ENCODE results near the gene USP7. TPM values are rescaled to one million over a fixed set of nuclear protein-coding genes. Genes with fewer than 3 reads are reported as not detected.

Gene USP7
- total RNA-seq, 2 experiments from 2014 or later = 162 to 166 TPM

- Mint-ChIP-seq H3K27ac (peak overlapping the region; percentile 71), H3K27me3 (no peaks in the 10 kb centered on the region)
Measured at GRCh38 chr16:8853611-8854010, 110.1 kb downstream of the USP7 start.

GRCh38 chr16:8853150-8853549 lies 110.6 kb downstream of the USP7 start:
- Mint-ChIP-seq H3K36me3 (ENCODE audit: low read depth) (peaks cover 65% of the 10 kb centered on the region), H3K27me3 (no peaks in the 10 kb centered on the region), H3K27ac (peak overlapping the region; percentile 71), H3K4me3 (no peak overlapping the region), H3K9me3 (no peaks in the 10 kb centered on the region), H3K4me1 (peaks cover 68% of the 10 kb centered on the region)
- no peak for DNase-seq
- ChIA-PET CTCF (interaction anchor here (1.4 kb wide), 1 partner anchor 156 kb away, joined by 3 read pairs; no protein-coding TSS in a partner anchor), POLR2A (interaction anchor here (1.8 to 7.5 kb wide), 6 partner anchors 8 to 56 kb away, joined by 3 to 84 read pairs (median 8); partner anchors contain the start of genes CARHSP1 and TMEM186)

More at GRCh38 chr16:8853611-8854010, 110.1 kb downstream of the USP7 start:
- CTCF ChIA-PET = interaction anchor here (1.4 kb wide), 1 partner anchor 155 kb away, joined by 3 read pairs; no protein-coding TSS in a partner anchor
- POLR2A ChIA-PET = interaction anchor here (2.1 to 7.5 kb wide), 5 partner anchors 8 to 57 kb away, joined by 4 to 84 read pairs (median 9); partner anchors contain the start of genes CARHSP1 and TMEM186
- DNase-seq = no peak
- peaks cover 71% of the 10 kb centered on the region for H3K4me1 Mint-ChIP-seq
- peaks cover 69% of the 10 kb centered on the region for H3K36me3 Mint-ChIP-seq (ENCODE audit: low read depth)
- H3K9me3 Mint-ChIP-seq = no peaks in the 10 kb centered on the region
- no peak overlapping the region for H3K4me3 Mint-ChIP-seq

- H3K36me3 Mint-ChIP-seq (ENCODE audit: low read depth) = peaks cover 62% of the 10 kb centered on the region
- H3K9me3 Mint-ChIP-seq = no peaks in the 10 kb centered on the region
- H3K4me3 Mint-ChIP-seq = no peak overlapping the region
- CTCF ChIA-PET = interaction anchor here (0.6 to 1.4 kb wide), 3 partner anchors 16 to 27 kb away, joined by 3 read pairs; partner anchors contain the start of gene CARHSP1
- H3K4me1 Mint-ChIP-seq = peaks cover 64% of the 10 kb centered on the region
- H3K27me3 Mint-ChIP-seq = no peaks in the 10 kb centered on the region
- POLR2A ChIA-PET = interaction anchor here (1.0 to 7.5 kb wide), 7 partner anchors 7 to 55 kb away, joined by 3 to 84 read pairs (median 7); partner anchors contain the start of genes CARHSP1 and TMEM186
- peak overlapping the region; percentile 5 for H3K27ac Mint-ChIP-seq
- DNase-seq = no peak
Measured at GRCh38 chr16:8852534-8852933, 111.2 kb downstream of the USP7 start.

- peaks cover 62% of the 10 kb centered on the region for H3K4me1 Mint-ChIP-seq
- peak overlapping the region; percentile 83 for H3K27ac Mint-ChIP-seq
- H3K27me3 Mint-ChIP-seq = no peaks in the 10 kb centered on the region
- DNase-seq = no peak
- H3K9me3 Mint-ChIP-seq = no peaks in the 10 kb centered on the region
- peaks cover 65% of the 10 kb centered on the region for H3K36me3 Mint-ChIP-seq (ENCODE audit: low read depth)
- ChIA-PET CTCF (interaction anchor here (0.6 to 1.4 kb wide), 4 partner anchors 17 to 85 kb away, joined by 3 to 4 read pairs (median 3); partner anchors contain the start of gene CARHSP1), POLR2A (interaction anchor here (1.0 to 7.5 kb wide), 7 partner anchors 8 to 53 kb away, joined by 3 to 84 read pairs (median 7); partner anchors contain the start of gene CARHSP1)
- no peak overlapping the region for H3K4me3 Mint-ChIP-seq
Measured at GRCh38 chr16:8851761-8852403, 111.8 kb downstream of the USP7 start.

GRCh38 chr16:8850279-8850885 lies 113.3 kb downstream of the USP7 start:
- Mint-ChIP-seq H3K9me3 (no peaks in the 10 kb centered on the region), H3K36me3 (ENCODE audit: low read depth) (peaks cover 62% of the 10 kb centered on the region), H3K27ac (peak overlapping the region; percentile 83), H3K4me3 (no peak overlapping the region), H3K4me1 (peaks cover 52% of the 10 kb centered on the region), H3K27me3 (no peaks in the 10 kb centered on the region)
- POLR2A ChIA-PET = interaction anchor here (0.6 to 7.5 kb wide), 6 partner anchors 10 to 230 kb away, joined by 3 to 84 read pairs (median 5); partner anchors contain the start of gene CARHSP1
- DNase-seq = peak; percentile 39
- CTCF ChIA-PET = interaction anchor here (1.2 kb wide), 1 partner anchor 86 kb away, joined by 4 read pairs; no protein-coding TSS in a partner anchor

- H3K4me3 Mint-ChIP-seq = no peak overlapping the region
- no peaks in the 10 kb centered on the region for H3K27me3 Mint-ChIP-seq
- peaks cover 48% of the 10 kb centered on the region for H3K4me1 Mint-ChIP-seq
- peak overlapping the region; percentile 83 for H3K27ac Mint-ChIP-seq
- DNase-seq = no peak
- H3K9me3 Mint-ChIP-seq = no peaks in the 10 kb centered on the region
- POLR2A ChIA-PET = interaction anchor here (0.6 kb wide), 1 partner anchor 229 kb away, joined by 3 read pairs; no protein-coding TSS in a partner anchor
- H3K36me3 Mint-ChIP-seq (ENCODE audit: low read depth) = peaks cover 63% of the 10 kb centered on the region
- CTCF ChIA-PET = no interaction called here
Measured at GRCh38 chr16:8849411-8850011, 114.2 kb downstream of the USP7 start.

- ChIA-PET CTCF (no interaction called here), POLR2A (no interaction called here)
- Mint-ChIP-seq H3K27me3 (no peaks in the 10 kb centered on the region), H3K9me3 (no peaks in the 10 kb centered on the region), H3K4me1 (peaks cover 42% of the 10 kb centered on the region), H3K36me3 (ENCODE audit: low read depth) (peaks cover 64% of the 10 kb centered on the region), H3K4me3 (no peak overlapping the region), H3K27ac (no peak overlapping the region)
- DNase-seq = no peak
Measured at GRCh38 chr16:8848939-8849391, 114.7 kb downstream of the USP7 start.

GRCh38 chr16:8848231-8848938 lies 115.3 kb downstream of the USP7 start:
- Mint-ChIP-seq H3K27me3 (no peaks in the 10 kb centered on the region), H3K9me3 (no peaks in the 10 kb centered on the region), H3K36me3 (ENCODE audit: low read depth) (peaks cover 60% of the 10 kb centered on the region), H3K4me1 (peaks cover 37% of the 10 kb centered on the region), H3K27ac (no peak overlapping the region), H3K4me3 (no peak overlapping the region)
- ChIA-PET POLR2A (no interaction called here), CTCF (no interaction called here)
- no peak for DNase-seq

GRCh38 chr16:8847623-8848022 lies 116.1 kb downstream of the USP7 start:
- CTCF ChIA-PET = interaction anchor here (0.7 to 1.5 kb wide), 2 partner anchors 31 to 161 kb away, joined by 3 to 4 read pairs; no protein-coding TSS in a partner anchor
- Mint-ChIP-seq H3K9me3 (no peaks in the 10 kb centered on the region), H3K27me3 (no peaks in the 10 kb centered on the region), H3K4me3 (no peak overlapping the region), H3K4me1 (peaks cover 32% of the 10 kb centered on the region), H3K27ac (no peak overlapping the region), H3K36me3 (ENCODE audit: low read depth) (peaks cover 55% of the 10 kb centered on the region)
- POLR2A ChIA-PET = interaction anchor here (1.0 kb wide), 1 partner anchor 14 kb away, joined by 3 read pairs; no protein-coding TSS in a partner anchor
- DNase-seq = no peak

- Mint-ChIP-seq H3K4me1 (peaks cover 35% of the 10 kb centered on the region), H3K9me3 (no peaks in the 10 kb centered on the region), H3K27ac (peak overlapping the region; percentile 44), H3K27me3 (no peaks in the 10 kb centered on the region), H3K36me3 (ENCODE audit: low read depth) (peaks cover 59% of the 10 kb centered on the region), H3K4me3 (no peak overlapping the region)
- ChIA-PET POLR2A (interaction anchor here (1.0 kb wide), 1 partner anchor 14 kb away, joined by 3 read pairs; no protein-coding TSS in a partner anchor), CTCF (interaction anchor here (0.7 to 1.5 kb wide), 2 partner anchors 30 to 162 kb away, joined by 3 to 4 read pairs; no protein-coding TSS in a partner anchor)
- no peak for DNase-seq
Measured at GRCh38 chr16:8847145-8847544, 116.6 kb downstream of the USP7 start.

GRCh38 chr16:8846401-8846932 lies 117.2 kb downstream of the USP7 start:
- no peak for DNase-seq
- no peak overlapping the region for H3K4me3 Mint-ChIP-seq
- no peaks in the 10 kb centered on the region for H3K9me3 Mint-ChIP-seq
- peaks cover 58% of the 10 kb centered on the region for H3K36me3 Mint-ChIP-seq (ENCODE audit: low read depth)
- H3K27ac Mint-ChIP-seq = no peak overlapping the region
- ChIA-PET CTCF (interaction anchor here (1.5 kb wide), 1 partner anchor 162 kb away, joined by 3 read pairs; no protein-coding TSS in a partner anchor), POLR2A (no interaction called here)
- H3K4me1 Mint-ChIP-seq = peaks cover 39% of the 10 kb centered on the region
- no peaks in the 10 kb centered on the region for H3K27me3 Mint-ChIP-seq
